ENCODE data around the gene HUNK.

Gene HUNK

GRCh38 chr21:31959881-31960280 is 87.1 kb downstream of the HUNK start:
- no peak for DNase-seq (ENCODE audit: low spot score)

- DNase-seq (ENCODE audit: low spot score) = no peak
These were observed 88.2 kb downstream of the HUNK start for GRCh38 chr21:31961027-31961426.

- no peak for DNase-seq (ENCODE audit: low spot score)
These were observed 88.9 kb downstream of the HUNK start for GRCh38 chr21:31961704-31962103.

- DNase-seq (ENCODE audit: low spot score) = no peak
These were observed 91.9 kb downstream of the HUNK start for GRCh38 chr21:31964692-31965091.

- no peak for DNase-seq (ENCODE audit: low spot score)
These were observed 94.5 kb downstream of the HUNK start for GRCh38 chr21:31967334-31967733.

GRCh38 chr21:31972622-31973021 is 99.8 kb downstream of the HUNK start:
- no peak for DNase-seq (ENCODE audit: low spot score)

GRCh38 chr21:31973402-31973944 is 100.7 kb downstream of the HUNK start:
- DNase-seq (ENCODE audit: low spot score) = no peak

- DNase-seq (ENCODE audit: low spot score) = no peak
These were observed 101.7 kb downstream of the HUNK start for GRCh38 chr21:31974454-31974985.

GRCh38 chr21:31975491-31975890 is 102.7 kb downstream of the HUNK start:
- DNase-seq (ENCODE audit: low spot score) = no peak

GRCh38 chr21:31977816-31978215 is 105.0 kb downstream of the HUNK start:
- no peak for DNase-seq (ENCODE audit: low spot score)

GRCh38 chr21:31983120-31983519 is 110.3 kb downstream of the HUNK start:
- DNase-seq (ENCODE audit: low spot score) = no peak

- DNase-seq (ENCODE audit: low spot score) = no peak
These were observed 110.7 kb downstream of the HUNK start for GRCh38 chr21:31983554-31983953.

- no peak for DNase-seq (ENCODE audit: low spot score)
These were observed 112.6 kb downstream of the HUNK start for GRCh38 chr21:31985398-31985797.

- DNase-seq (ENCODE audit: low spot score) = no peak
These were observed 113.4 kb downstream of the HUNK start for GRCh38 chr21:31986035-31986856.

GRCh38 chr21:31987696-31988095 is 114.9 kb downstream of the HUNK start:
- DNase-seq (ENCODE audit: low spot score) = no peak

- DNase-seq (ENCODE audit: low spot score) = no peak
These were observed 115.9 kb downstream of the HUNK start for GRCh38 chr21:31988492-31989290.

- no peak for DNase-seq (ENCODE audit: low spot score)
These were observed 118.8 kb downstream of the HUNK start for GRCh38 chr21:31991356-31992331.

- no peak for DNase-seq (ENCODE audit: low spot score)
These were observed 119.6 kb downstream of the HUNK start for GRCh38 chr21:31992391-31992790.

GRCh38 chr21:31993826-31994825 is 121.3 kb downstream of the HUNK start:
- no peak for DNase-seq (ENCODE audit: low spot score)

GRCh38 chr21:31997191-31997590 is 124.4 kb downstream of the HUNK start:
- no peak for DNase-seq (ENCODE audit: low spot score)

All from germinal center (tissue), 1 donor.